GM19455 (cell line): ENCODE results near the gene PTPA.

ENCODE experiments used
- ATAC-seq: cut with Tn5 transposase; IDR thresholded peaks from one replicate; pipeline ENCODE4 v1.9.1; 2021; ENCODE audit not compliant: unreplicated experiment

Gene PTPA

DNA sequence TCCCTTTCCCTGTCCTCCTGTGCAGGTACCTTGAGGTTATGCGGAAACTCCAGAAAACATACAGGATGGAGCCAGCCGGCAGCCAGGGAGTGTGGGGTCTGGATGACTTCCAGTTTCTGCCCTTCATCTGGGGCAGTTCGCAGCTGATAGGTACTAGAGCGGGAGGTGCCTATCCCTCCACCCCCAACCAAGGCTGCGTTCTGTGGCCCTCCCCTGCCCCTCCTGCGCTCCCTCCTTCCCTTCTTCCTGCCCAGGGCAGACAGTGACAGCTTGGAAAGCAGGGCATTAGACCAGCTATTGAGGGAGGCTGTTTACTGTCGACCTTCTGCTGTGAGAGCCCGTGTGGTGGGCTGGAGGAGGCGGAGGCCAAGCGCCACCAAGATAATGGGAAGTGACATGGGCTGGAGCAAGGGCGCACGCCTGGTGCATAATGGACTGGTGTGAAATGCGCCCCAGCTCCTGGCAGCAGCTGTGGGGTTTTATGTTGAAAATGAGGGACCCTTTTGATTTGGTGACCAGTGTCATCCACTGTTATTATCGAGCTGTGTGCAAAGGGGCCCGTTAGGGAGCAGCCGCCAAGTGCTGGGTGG lies 25.3 kb downstream of the PTPA start:
- no peak for ATAC-seq

DNA sequence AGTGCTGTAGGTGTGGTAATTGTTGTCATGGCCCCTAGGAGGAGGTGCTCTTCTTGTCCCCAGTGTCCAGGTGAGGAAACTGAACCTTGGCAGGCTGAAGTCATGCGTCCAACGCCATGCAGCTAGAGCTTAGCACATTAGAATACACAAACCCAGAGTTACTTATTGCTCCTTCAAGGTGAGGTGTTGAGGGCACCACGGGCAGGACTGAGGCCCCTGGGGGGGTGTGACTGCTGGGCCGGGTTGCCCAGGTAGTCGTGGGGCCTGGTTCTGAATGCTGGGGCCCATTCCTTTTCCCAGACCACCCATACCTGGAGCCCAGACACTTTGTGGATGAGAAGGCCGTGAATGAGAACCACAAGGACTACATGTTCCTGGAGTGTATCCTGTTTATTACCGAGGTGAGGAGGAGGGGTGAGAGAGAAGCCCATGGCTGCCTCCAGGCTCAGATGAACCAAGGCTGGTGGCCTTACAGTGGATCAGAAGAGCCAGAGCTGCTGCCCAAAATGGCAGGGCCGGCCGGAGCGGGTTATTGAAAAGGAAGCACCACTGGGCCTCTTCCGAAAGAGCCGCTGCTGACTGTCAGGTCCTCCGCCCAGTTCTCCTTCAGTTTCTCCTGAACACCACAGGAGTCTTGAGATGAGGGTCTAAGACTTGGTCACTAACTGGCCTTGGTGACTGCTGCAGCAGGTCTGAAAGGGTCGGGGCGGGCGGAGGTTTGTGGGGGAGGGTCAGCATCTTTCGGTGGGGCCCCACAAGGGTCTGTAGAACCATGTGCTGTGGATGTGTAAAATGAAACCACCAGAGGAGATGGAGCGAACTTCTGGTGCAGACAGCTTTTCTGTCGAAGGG lies 26.3 kb downstream of the PTPA start:
- no peak for ATAC-seq

DNA sequence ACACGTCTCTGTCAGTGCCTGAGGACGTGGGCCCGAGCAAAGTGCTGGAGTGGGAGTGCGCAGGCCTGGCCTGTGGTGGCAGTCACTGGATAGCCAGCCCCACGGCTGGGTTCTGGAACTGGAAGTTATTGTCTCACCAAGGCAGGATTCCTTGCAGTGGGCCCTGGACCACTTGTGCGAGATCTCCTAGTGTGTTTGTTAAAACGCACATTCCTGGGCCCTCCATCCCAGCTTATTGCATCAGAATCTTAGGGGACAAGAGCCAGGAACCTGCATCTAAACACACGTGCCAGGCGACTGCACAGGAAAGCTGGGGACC lies 26.9 kb downstream of the PTPA start:
- ATAC-seq = no peak

- ATAC-seq = no peak
These were observed 27.4 kb downstream of the PTPA start for GRCh38 chr9:129138476-129139232.

DNA sequence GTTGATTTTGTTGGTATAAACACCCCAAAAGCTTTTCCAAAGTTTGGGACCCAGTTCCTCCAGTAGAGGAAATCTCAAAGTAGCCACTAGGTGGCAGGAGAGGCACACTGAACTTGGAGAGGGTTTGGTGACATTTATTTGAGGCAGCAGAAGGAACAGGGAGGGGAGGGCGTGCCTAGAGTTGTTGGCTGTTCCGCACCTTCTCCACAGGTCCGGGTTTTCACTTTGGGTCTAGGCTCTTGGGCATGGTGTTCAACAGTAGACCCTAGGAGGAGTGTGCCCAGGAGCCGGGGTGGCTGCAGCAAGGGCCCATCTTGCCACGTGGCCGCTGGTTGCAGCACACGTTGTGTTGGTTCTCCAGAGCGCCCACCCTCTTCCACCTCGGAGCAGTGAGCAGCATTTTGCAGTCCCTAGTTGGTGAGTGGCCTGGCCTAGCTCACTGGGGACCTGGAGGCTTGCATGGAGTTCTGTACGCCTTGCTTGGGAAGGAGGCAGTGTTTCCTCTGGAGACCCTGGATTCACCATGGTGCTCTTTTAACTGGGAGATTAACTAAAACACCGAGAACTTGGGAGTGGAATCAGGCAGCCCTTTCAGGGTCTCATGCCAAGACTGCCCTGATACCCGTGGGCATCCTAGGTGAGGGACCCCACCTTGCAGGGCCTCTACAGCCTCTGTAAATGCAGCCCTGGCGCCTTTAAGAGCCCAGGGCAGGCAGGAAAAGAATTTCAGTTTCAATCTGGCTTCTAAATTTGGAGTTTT lies 28.2 kb downstream of the PTPA start:
- no peak for ATAC-seq

DNA sequence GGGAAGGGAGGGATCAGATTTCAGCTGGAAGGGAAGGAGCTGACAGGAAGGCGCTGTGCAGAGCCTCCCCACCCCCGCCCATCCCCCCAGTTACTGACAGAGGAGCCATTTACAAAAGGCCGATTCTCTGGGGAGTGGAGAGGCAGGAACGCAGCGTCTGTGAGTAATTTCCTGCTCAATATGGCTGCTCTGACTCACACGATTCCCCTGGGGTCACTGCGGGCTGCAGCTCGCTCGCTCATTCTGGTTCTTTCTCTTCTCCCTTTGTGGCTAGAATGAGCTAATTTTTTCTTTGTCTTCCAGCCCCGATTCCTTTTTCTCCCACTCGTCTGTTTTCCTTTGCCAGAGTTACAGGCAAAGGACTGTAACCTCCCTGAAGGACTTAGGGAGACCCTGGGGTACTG lies 28.8 kb downstream of the PTPA start:
- no peak for ATAC-seq

DNA sequence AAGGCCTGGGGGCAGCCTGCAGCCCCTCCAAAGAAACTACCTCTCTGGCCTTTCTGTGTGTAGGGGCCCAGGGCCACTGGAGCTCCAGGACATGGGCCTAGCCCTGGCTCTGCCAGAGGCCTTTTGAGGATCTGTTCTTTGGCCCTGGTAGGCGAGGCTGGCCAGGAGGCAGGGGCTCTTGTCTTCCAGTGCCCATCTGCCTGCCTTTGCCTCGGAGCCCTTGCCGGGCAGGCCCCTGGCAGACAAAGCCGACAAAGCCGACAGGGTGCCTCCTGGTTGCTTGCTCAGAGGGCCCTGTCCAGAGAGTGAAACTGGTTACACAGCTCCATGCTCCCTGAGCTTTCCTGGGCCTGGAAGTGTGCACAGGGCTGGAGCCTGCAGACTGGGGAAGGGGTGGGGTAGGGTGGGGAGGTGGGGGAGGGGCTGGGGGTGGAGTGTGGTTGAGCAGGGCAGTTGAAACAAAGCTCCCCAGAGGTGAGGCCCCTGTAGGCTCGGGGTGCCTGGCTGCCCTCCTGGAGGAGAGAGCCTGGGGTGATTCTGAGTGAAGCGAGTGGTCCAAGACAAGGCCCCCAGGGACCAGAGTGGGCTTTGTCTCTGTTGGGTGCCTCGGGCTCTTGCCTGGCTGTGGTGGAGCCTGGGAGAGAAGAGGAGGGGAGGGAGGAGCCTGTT lies 29.3 kb downstream of the PTPA start:
- no peak for ATAC-seq

GRCh38 chr9:129141066-129142041 lies 30.1 kb downstream of the PTPA start:
- ATAC-seq = no peak

GRCh38 chr9:129142138-129142935 lies 31.1 kb downstream of the PTPA start:
- ATAC-seq = no peak

DNA sequence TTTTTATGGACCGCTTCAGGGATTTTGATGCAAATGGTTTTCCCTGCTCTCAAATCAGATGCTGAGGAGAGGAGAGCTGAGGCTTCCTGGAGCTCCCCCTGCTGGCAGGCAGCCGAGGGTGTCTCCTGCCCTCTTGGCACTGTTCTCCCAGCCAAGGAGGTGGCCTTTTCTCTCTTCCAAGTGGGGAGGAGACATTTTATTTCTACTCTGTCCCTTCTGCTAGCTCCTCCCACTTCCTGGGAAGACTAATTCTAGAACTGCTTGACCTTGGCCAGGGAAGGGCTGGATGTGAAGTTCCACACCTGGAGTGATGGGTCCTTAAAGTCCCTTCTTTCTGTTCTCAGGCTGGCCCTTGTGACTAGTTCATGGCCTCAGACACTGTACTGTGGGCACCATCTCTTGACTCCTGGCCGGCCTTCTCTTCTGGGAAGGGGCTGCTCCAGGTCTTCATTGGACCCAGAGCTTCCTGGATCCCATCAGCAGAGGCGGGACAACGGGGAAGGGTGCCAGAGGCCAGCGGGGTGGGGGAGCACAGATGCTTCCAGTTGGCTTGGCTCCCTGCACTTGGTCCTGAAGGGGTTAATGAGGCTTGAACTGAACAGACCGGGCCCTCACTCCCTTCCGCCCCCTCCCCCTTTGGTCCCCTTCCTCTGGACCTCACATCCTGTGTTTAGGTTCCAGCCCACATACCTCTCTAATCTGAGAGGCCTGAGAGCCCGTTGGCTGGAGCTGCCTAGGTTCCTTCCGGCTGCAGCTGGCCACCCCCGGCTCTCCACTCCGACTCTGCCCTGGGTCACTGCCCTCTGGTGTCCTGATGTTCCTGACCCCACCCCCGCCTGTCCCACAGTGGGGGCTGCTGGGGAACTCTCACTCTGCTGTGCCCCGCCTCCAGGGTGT lies 32.1 kb downstream of the PTPA start:
- no peak for ATAC-seq

DNA sequence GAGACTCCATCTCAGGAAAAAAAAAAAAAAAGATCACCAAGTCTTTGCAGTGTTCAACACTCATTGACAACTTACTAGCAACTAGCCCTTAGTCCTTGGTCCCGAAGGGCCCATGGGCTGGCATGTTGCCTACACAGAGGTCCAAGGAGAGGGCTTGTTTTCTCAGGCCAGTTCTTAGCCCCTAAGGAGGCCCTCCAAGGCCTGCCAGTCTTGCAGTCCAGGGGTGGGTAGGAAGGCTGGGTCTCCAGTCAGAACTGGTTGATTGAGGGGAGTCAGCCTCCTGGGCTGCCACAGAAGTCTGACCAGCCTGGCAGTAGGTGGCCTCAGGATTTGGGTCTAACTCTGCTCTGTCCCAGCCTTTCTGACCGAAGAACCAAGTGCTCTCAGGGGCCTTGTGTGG lies 34.1 kb downstream of the PTPA start:
- no peak for ATAC-seq

GRCh38 chr9:129145841-129146292 lies 34.7 kb downstream of the PTPA start:
- ATAC-seq = no peak

DNA sequence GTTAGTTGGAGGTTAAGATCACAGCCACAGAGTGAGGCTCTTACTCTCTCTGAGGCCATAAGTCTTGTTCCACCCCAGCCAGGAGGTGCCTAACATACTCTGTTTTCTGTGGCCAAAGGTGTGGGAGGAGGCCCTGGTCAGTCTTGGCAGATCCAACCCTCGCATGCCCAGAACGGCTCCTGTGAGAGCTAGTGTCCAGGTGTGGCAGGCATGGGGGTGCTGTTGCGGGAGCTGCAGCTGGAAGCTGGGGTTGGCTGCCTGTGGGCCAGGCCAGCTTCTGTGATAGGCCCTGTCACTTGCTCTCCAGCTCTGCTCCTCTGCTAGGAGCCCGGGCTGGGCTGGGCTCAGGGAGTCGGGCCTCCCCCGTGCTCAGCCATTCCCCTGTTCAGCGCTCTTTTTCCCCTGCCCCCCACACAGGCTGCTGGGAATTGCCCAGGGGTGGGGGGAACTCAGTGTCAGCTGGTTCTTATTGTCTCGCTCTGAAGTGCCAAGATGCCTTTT lies 35.3 kb downstream of the PTPA start:
- no peak for ATAC-seq

- no peak for ATAC-seq
These were observed 37.4 kb downstream of the PTPA start for GRCh38 chr9:129148463-129149204.

- no peak for ATAC-seq
These were observed 38.2 kb downstream of the PTPA start for GRCh38 chr9:129149442-129149841.

DNA sequence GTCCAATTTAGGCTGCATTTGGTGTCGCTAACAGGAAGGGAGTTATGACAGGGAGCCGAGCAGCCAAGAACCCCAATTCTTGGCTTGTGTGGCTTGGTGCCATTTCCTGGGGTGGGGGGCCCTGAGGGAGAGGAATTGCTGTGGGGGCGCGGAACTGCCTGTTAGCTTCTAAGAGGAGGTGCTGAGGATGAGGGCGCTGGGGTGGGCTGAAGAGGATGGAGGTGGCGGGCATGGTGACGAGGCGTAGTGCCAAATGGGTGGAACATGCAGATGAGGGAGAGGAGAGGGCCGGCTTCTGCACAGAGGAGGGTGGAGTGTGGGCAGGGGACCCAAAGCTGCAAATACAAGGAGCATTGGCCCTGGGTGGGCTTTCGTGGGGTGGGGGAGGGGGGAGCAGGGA lies 38.9 kb downstream of the PTPA start:
- ATAC-seq = no peak

DNA sequence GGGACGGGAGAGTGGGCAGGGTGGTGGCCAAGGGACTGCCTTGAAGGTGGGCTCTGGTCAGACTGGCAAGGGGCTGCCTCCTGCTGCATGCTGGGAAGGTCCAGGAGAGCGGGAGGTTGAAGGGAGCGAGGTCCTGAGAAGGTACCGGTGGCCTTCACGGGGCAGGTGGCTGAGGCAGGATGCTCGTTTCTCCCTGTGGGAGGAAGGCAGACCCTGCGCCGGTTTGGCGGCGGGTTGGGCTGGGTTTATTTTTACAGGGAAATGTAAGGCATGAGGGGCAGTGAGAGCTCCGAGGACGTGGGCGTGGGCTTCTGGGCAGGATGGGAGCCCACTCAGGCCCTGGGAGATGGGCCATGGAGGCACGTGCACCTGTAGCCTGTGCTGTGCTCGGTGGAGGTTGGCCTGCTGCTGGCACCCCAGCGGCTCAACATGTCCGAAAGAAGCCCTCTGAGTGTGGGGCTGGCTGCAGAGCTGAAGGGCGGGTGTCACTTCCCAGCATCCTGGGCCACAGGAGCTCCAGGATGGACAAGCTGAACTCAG lies 39.5 kb downstream of the PTPA start:
- no peak for ATAC-seq
